BE2C (cell line): ENCODE data around the gene TPH2.
A peak's percentile ranks its signal among the peaks of the same experiment; 100 is the strongest.

Source experiments
- DNase-seq: peaks from one replicate; pipeline ENCODE4 v3.0.0-alpha.2; 2020
- H3K27me3 ChIP-seq: fragments of 250-450 bp; sonication (Bioruptor Pico); 2 replicates; pipeline ENCODE4 v1.5.1; 2020; ENCODE audit warnings: mild to moderate bottlenecking
- H3K36me3 ChIP-seq: fragments of 250-450 bp; sonication (Bioruptor Pico); 2 replicates; pipeline ENCODE4 v1.5.1; 2020; ENCODE audit warnings: mild to moderate bottlenecking
- H3K4me1 ChIP-seq: fragments of 250-450 bp; sonication (Bioruptor Pico); 2 replicates; pipeline ENCODE4 v1.5.1; 2020
- H3K4me3 ChIP-seq: 2 replicates; pipeline ENCODE4 v1.5.1; 2011; ENCODE audit warnings: low read depth, low read length
- H3K9me3 ChIP-seq: fragments of 250-450 bp; sonication (Bioruptor Pico); 2 replicates; pipeline ENCODE4 v1.5.1; 2020
- CTCF ChIP-seq: IDR thresholded peaks from 2 replicates; pipeline ENCODE4 v1.5.1; 2012; ENCODE audit warnings: mild to moderate bottlenecking, low read depth, low read length

TPH2 gene

DNA sequence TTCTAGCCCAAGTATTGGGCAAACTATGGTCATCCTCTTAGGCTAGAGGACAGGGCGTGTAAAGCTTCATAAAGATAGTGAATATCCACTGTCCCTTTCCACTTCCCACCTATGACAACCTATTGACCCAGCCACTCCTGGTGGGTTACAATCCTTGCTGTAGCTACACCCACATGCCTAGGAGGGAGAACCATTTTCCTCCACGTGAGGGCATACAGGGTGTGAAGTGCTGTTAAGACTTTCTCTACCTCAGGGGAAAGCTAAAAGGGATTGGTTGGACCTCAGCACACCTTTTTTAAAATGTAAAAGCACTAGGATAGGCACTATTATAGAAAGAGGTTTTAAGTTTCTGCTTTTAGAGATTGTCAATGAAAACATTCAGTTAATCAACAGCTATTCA is 124.4 kb downstream of the TPH2 start:
- Histone ChIP-seq H3K4me1 (no peaks in the 10 kb centered on the region), H3K9me3 (no peaks in the 10 kb centered on the region), H3K36me3 (no peaks in the 10 kb centered on the region), H3K4me3 (no peak overlapping the region), H3K27me3 (peaks cover 12% of the 10 kb centered on the region)
- DNase-seq, result no peak
- TF ChIP-seq CTCF, result no peak

GRCh38 chr12:72071030-72071429 is 132.4 kb downstream of the TPH2 start:
- no peak for DNase-seq
- Histone ChIP-seq H3K4me1 (peaks cover 3% of the 10 kb centered on the region; the same call in 1 of the 2 replicates), H3K36me3 (no peaks in the 10 kb centered on the region), H3K9me3 (no peaks in the 10 kb centered on the region), H3K27me3 (peaks cover 5% of the 10 kb centered on the region; the same call in 1 of the 2 replicates), H3K4me3 (no peak overlapping the region)
- no peak for TF ChIP-seq CTCF

- Histone ChIP-seq H3K4me1 (peaks cover 3% of the 10 kb centered on the region; the same call in 1 of the 2 replicates), H3K9me3 (no peaks in the 10 kb centered on the region), H3K36me3 (no peaks in the 10 kb centered on the region), H3K4me3 (no peak overlapping the region), H3K27me3 (no peaks in the 10 kb centered on the region)
- DNase-seq, result peak; percentile 34
- no peak for TF ChIP-seq CTCF
Observed at GRCh38 chr12:72072592-72073212, 134.1 kb downstream of the TPH2 start.

DNA sequence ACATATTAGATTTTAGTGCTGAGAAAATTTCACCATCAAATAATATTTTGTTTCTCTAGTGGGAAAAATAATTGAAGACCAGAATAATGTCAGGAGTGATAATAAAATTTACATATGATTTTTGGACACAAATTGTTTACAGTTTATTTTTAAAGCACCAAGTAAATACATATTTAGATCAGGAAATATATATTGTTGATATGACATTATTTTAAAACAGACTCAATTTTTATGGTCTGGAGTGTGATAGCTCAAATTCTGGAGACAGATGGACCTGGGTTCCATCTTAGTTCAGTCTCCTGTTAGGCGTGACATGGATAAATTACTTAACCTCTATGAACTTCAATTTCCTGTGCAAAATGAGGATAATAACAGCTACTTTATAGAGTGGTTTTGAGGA is 135.4 kb downstream of the TPH2 start:
- Histone ChIP-seq H3K4me1 (peaks cover 3% of the 10 kb centered on the region; the same call in 1 of the 2 replicates), H3K36me3 (no peaks in the 10 kb centered on the region), H3K27me3 (no peaks in the 10 kb centered on the region), H3K4me3 (no peak overlapping the region), H3K9me3 (no peaks in the 10 kb centered on the region)
- no peak for TF ChIP-seq CTCF
- no peak for DNase-seq

DNA sequence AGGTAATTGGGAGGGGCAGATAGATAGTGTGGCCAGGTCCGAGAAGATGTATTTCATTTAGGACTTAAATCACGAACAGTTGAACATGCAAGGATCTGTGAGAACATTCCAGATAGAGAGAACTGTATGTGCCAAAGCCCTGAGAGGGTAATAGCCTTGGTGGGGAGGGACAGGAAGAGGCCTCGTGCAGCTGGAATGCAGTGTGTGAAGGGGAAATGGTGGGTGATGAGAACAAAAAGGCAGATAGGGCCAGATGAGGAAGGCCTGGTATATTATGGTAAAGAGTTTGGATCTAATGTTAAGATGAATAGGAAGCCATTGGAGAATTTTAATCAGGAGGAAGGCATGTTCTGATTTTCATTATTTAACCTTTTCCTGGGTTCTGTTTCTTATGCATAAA is 136.3 kb downstream of the TPH2 start:
- Histone ChIP-seq H3K27me3 (no peaks in the 10 kb centered on the region), H3K9me3 (no peaks in the 10 kb centered on the region), H3K4me3 (no peak overlapping the region), H3K36me3 (no peaks in the 10 kb centered on the region), H3K4me1 (peaks cover 3% of the 10 kb centered on the region; the same call in 1 of the 2 replicates)
- DNase-seq, result no peak
- no peak for TF ChIP-seq CTCF

DNA sequence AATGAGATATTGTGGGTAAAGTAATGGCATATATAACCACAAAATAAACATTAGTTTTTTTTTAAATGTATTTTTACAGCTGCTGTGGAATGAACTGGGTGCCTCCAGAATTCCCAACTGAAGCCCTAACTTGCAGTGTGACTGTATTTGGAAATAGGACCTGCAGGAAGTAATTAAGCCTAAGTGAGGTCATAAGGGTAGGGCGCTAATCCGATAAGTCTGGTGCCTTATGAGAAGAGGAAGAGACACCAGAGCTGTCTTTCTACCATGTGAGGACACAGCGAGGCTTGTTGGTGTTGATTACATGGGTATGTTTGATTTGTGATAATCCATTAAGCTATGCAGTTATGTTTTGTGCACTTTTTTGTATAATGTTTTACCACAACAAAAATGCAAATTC is 136.8 kb downstream of the TPH2 start:
- Histone ChIP-seq H3K9me3 (no peaks in the 10 kb centered on the region), H3K4me3 (no peak overlapping the region), H3K27me3 (no peaks in the 10 kb centered on the region), H3K4me1 (peaks cover 3% of the 10 kb centered on the region; the same call in 1 of the 2 replicates), H3K36me3 (no peaks in the 10 kb centered on the region)
- no peak for DNase-seq
- TF ChIP-seq CTCF, result no peak
